RPMI8226 (cell line): ENCODE measurements around the gene LRWD1.
"Not testable (repeated sequence)": the region's sequence is repeated elsewhere in the genome, so short reads cannot be mapped to it uniquely, and the experiment has no call there.

Experiments
- DNase-seq: peaks from one replicate; pipeline ENCODE4 v3.0.0-alpha.2; 2015

LRWD1 gene

GRCh38 chr7:102469351-102469971 lies 4.7 kb downstream of the LRWD1 start:
- no peak for DNase-seq

- no peak for DNase-seq
Measured at GRCh38 chr7:102469972-102470825, 5.4 kb downstream of the LRWD1 start.

GRCh38 chr7:102471791-102472125 lies 7.0 kb downstream of the LRWD1 start:
- DNase-seq: no peak

- no peak for DNase-seq
Measured at GRCh38 chr7:102472126-102473041, 7.6 kb downstream of the LRWD1 start.

- no peak for DNase-seq
Measured at GRCh38 chr7:102473271-102473991, 8.6 kb downstream of the LRWD1 start.

- not testable (repeated sequence) for DNase-seq
Measured at GRCh38 chr7:102474116-102474515, 9.3 kb downstream of the LRWD1 start.

GRCh38 chr7:102474736-102475435 lies 10.1 kb downstream of the LRWD1 start:
- not testable (repeated sequence) for DNase-seq

- peak; percentile 56 for DNase-seq
Measured at GRCh38 chr7:102478314-102479208, 13.8 kb downstream of the LRWD1 start, which contains the start of gene POLR2J. TSS of gene POLR2J (minus strand) at chr7:102478922. CDS start at chr7:102478860, 62 bp downstream.

GRCh38 chr7:102479209-102479584 lies 14.4 kb downstream of the LRWD1 start:
- not testable (repeated sequence) for DNase-seq

GRCh38 chr7:102479982-102480637 lies 15.3 kb downstream of the LRWD1 start:
- DNase-seq: not testable (repeated sequence)

- DNase-seq: not testable (repeated sequence)
Measured at GRCh38 chr7:102481962-102482361, 17.2 kb downstream of the LRWD1 start.

GRCh38 chr7:102484317-102484716 lies 19.5 kb downstream of the LRWD1 start:
- DNase-seq: not testable (repeated sequence)

- DNase-seq: not testable (repeated sequence)
Measured at GRCh38 chr7:102490529-102491075, 25.8 kb downstream of the LRWD1 start.

GRCh38 chr7:102493220-102493935 lies 28.6 kb downstream of the LRWD1 start:
- DNase-seq: not testable (repeated sequence)

GRCh38 chr7:102494026-102494425 lies 29.2 kb downstream of the LRWD1 start:
- DNase-seq: not testable (repeated sequence)

GRCh38 chr7:102494473-102495149 lies 29.8 kb downstream of the LRWD1 start:
- DNase-seq: not testable (repeated sequence)

- DNase-seq: not testable (repeated sequence)
Measured at GRCh38 chr7:102496861-102497260, 32.1 kb downstream of the LRWD1 start.

- not testable (repeated sequence) for DNase-seq
Measured at GRCh38 chr7:102497308-102497707, 32.5 kb downstream of the LRWD1 start.
